Calu3 (cell line): Measurements from ENCODE around the gene LRRFIP1. TPM values are rescaled to one million over a fixed set of nuclear protein-coding genes. Genes with fewer than 3 reads are reported as not detected.
A peak's percentile ranks its signal among the peaks of the same experiment; 100 is the strongest.
"Not testable (repeated sequence)": the region's sequence is repeated elsewhere in the genome, so short reads cannot be mapped to it uniquely, and the experiment has no call there.

ENCODE experiments used
- BruUV-seq: library from RNA; stranded (reverse); fragments of 400-500 nt; replicated peaks from 2 replicates; lab custom pipeline; 2021; lab: Mats Ljungman, UMichigan
- CTCF ChIA-PET: fragments of 300-600 bp; sonication (Branson Sonifier 250); formaldehyde crosslinking; loops from one replicate; lab custom pipeline; 2022; ENCODE audit warnings: antibody characterized with exemption; lab: Charles Lee
- DNase-seq: peaks from one replicate; pipeline ENCODE4 v3.0.0; 2022
- H3K27ac Mint-ChIP-seq: one replicate; pipeline ENCODE4 v1.8.0; 2022; ENCODE audit warnings: mixed read lengths; ENCODE audit not compliant: unreplicated experiment
- H3K27me3 Mint-ChIP-seq: one replicate; pipeline ENCODE4 v1.8.0; 2022; ENCODE audit warnings: mixed read lengths; ENCODE audit not compliant: unreplicated experiment
- H3K36me3 Mint-ChIP-seq: one replicate; pipeline ENCODE4 v1.8.0; 2022; ENCODE audit warnings: mild to moderate bottlenecking, moderate library complexity, mixed read lengths; ENCODE audit not compliant: insufficient read depth, unreplicated experiment
- H3K4me1 Mint-ChIP-seq: one replicate; pipeline ENCODE4 v1.8.0; 2022; ENCODE audit warnings: mild to moderate bottlenecking, low read depth, mixed read lengths; ENCODE audit not compliant: unreplicated experiment
- H3K4me3 Mint-ChIP-seq: one replicate; pipeline ENCODE4 v1.8.0; 2022; ENCODE audit warnings: mild to moderate bottlenecking, low read depth, moderate library complexity, mixed read lengths; ENCODE audit not compliant: unreplicated experiment
- H3K9me3 Mint-ChIP-seq: one replicate; pipeline ENCODE4 v1.8.0; 2022; ENCODE audit warnings: low read depth, mixed read lengths; ENCODE audit not compliant: unreplicated experiment
- intact Hi-C: fragments of 100-400 bp; cut with micrococcal nuclease; formaldehyde crosslinking; loops from one replicate; pipeline ENCODE4 v1.10.0; 2022; ENCODE audit not compliant: unreplicated experiment
- total RNA-seq: library from RNA; stranded (reverse); gene quantifications from 2 replicates; pipeline ENCODE4 v1.2.3, GENCODE V29; 2022
- TF ChIP-seq, protein P1 (sequence below): fragments of 200-600 bp; IDR thresholded peaks from one replicate; pipeline ENCODE4 v1.8.0; 2022; ENCODE audit warnings: antibody characterized with exemption; ENCODE audit not compliant: unreplicated experiment

The LRRFIP1 gene
- total RNA-seq, 1 experiment from 2014 or later, result 161 TPM

DNA sequence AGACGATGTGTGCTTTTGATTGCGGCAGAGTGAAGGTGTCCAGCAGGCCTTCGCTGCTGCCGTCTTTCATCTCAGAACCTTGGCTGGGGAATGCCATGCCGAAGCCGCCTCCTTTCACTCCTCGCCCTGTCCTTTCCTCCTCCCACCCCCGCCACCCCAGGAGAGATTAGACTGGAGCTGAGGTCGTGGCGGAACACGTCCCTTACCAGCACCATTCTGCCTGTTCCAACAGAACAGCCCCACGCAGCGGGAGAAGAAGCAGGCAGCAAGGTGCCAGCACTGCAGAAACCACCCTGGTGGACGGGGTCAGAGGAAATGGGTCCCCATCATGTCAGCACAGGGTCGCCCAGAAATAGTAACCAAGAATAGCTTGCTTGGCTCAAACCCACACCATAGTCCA, 146.4 kb downstream of the LRRFIP1 start:
- H3K27me3 Mint-ChIP-seq, result no peaks in the 10 kb centered on the region
- no peaks in the 10 kb centered on the region for H3K9me3 Mint-ChIP-seq
- TF ChIP-seq, protein P1, sequence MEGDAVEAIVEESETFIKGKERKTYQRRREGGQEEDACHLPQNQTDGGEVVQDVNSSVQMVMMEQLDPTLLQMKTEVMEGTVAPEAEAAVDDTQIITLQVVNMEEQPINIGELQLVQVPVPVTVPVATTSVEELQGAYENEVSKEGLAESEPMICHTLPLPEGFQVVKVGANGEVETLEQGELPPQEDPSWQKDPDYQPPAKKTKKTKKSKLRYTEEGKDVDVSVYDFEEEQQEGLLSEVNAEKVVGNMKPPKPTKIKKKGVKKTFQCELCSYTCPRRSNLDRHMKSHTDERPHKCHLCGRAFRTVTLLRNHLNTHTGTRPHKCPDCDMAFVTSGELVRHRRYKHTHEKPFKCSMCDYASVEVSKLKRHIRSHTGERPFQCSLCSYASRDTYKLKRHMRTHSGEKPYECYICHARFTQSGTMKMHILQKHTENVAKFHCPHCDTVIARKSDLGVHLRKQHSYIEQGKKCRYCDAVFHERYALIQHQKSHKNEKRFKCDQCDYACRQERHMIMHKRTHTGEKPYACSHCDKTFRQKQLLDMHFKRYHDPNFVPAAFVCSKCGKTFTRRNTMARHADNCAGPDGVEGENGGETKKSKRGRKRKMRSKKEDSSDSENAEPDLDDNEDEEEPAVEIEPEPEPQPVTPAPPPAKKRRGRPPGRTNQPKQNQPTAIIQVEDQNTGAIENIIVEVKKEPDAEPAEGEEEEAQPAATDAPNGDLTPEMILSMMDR, result no peak
- intact Hi-C loops, result no loop called here
- peaks cover 9% of the 10 kb centered on the region for H3K4me1 Mint-ChIP-seq
- H3K27ac Mint-ChIP-seq, result no peak overlapping the region
- DNase-seq, result no peak
- CTCF ChIA-PET, result no interaction called here
- H3K4me3 Mint-ChIP-seq, result no peak overlapping the region
- BruUV-seq, result no TSS peak
- H3K36me3 Mint-ChIP-seq, result peaks cover 77% of the 10 kb centered on the region

DNA sequence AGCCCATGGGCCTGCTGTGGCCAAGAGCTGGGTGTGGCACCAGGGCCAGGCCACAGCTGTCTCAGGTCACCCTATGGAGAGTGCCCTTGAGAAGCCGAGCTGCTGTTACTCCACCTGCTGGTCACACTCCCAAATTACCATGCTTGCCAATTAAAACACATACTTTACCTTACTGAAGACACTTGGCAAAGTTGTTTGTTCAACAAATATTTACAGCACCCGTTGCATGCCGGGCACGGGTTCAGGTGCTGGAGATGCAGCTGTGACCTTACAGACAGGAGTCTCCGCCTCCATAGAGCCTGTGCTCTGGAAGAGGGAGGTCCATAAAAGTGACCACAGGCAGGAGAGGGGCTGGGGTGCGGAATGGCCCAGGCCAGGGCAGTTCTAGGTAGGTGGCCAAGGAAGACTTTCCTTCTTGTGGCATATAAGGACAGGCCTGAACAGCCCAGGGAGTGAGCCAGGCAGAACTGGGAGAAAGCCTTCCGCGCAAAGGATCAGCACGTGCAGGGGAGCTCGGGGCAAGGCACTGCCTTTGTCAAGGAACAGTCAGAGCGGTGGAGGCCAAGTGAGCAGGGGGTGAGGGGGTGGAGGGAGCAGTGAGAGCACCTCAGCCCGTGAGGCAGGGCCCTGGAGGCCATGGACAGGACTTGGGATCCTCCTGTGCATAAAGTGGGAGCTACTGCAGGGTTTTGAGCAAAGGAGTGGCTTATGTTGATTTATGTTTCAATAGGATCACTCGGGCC, 147.6 kb downstream of the LRRFIP1 start:
- Mint-ChIP-seq H3K9me3 (no peaks in the 10 kb centered on the region), H3K4me3 (no peak overlapping the region), H3K4me1 (peaks cover under 1% of the 10 kb centered on the region), H3K27me3 (no peaks in the 10 kb centered on the region), H3K36me3 (peaks cover 77% of the 10 kb centered on the region), H3K27ac (peak overlapping the region; percentile 45)
- DNase-seq, result peak; percentile 64
- CTCF ChIA-PET, result interaction anchor here (0.7 to 1.6 kb wide), 4 partner anchors 88 to 262 kb away, joined by 3 to 5 read pairs (median 4); no protein-coding TSS in a partner anchor
- BruUV-seq, result no TSS peak
- TF ChIP-seq, protein P1, result peak; percentile 75
- intact Hi-C loops, result no loop called here

DNA sequence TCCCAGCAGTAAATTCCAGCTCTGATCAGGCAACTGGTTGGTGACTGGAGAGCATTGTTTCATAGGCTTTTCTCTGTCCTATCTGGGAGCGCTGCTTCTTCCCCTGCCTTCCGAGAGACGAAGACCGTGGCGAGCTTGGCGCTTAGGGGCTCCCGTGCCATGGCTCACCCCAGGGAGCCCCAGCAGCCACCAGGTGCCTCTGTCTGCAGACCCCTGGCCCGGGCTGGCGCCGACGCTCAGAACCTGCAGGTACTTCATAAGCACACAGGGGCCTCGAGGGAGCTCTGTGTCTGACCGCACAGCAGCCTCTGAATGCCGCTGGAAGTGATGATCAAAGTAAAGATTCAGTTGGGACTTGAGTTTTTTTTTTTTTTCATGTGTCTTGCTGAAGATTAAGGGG, 152.1 kb downstream of the LRRFIP1 start:
- CTCF ChIA-PET, result no interaction called here
- no peak overlapping the region for H3K27ac Mint-ChIP-seq
- H3K9me3 Mint-ChIP-seq, result no peaks in the 10 kb centered on the region
- H3K27me3 Mint-ChIP-seq, result no peaks in the 10 kb centered on the region
- BruUV-seq, result no TSS peak
- TF ChIP-seq, protein P1, result no peak
- no peaks in the 10 kb centered on the region for H3K4me1 Mint-ChIP-seq
- H3K36me3 Mint-ChIP-seq, result peaks cover 70% of the 10 kb centered on the region
- intact Hi-C loops, result no loop called here
- H3K4me3 Mint-ChIP-seq, result no peak overlapping the region
- DNase-seq, result no peak

DNA sequence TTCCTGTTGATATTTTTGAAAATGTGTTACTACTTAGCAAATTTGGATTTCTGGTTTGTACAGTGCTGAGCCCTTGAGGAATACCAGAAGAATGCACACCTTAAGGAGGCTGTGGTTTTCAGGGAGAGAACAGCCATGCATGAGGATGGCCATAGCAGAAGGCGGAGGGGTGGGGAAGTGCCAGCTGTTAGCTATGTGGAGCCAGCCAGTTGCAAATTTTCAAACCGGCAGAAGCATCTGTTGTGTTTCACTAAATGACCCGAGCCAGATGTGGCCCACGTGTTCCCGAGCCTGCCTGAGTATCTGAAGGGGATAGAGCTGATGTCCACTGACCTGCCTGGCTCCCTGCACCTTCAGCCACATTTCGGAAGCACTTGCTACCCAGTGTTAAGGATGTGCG, 154.8 kb downstream of the LRRFIP1 start:
- H3K4me3 Mint-ChIP-seq, result no peak overlapping the region
- H3K27me3 Mint-ChIP-seq, result no peaks in the 10 kb centered on the region

DNA sequence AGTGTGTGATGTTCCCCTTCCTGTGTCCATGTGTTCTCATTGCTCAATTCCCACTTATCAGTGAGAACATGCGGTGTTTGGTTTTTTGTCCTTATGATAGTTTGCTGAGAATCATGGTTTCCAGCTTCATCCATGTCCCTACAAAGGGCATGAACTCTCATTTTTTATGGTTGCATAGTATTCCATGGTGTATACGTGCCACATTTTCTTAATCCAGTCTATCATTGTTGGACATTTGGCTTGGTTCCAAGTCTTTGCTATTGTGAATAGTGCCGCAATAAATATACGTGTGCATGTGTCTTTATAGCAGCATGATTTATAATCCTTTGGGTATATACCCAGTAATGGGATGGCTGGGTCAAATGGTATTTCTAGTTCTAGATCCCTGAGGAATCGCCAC, 156.3 kb downstream of the LRRFIP1 start:
- H3K4me1 Mint-ChIP-seq, H3K27me3 Mint-ChIP-seq, intact Hi-C loops, H3K4me3 Mint-ChIP-seq, BruUV-seq, DNase-seq, CTCF ChIA-PET, H3K9me3 Mint-ChIP-seq, H3K27ac Mint-ChIP-seq: not testable (repeated sequence)
- peaks cover 48% of the 10 kb centered on the region for H3K36me3 Mint-ChIP-seq

More for the DNA sequence above, 154.8 kb downstream of the LRRFIP1 start:
- no TSS peak for BruUV-seq
- no peaks in the 10 kb centered on the region for H3K9me3 Mint-ChIP-seq
- TF ChIP-seq, protein P1, result no peak
- no peak for DNase-seq
- peak overlapping the region; percentile 72 for H3K27ac Mint-ChIP-seq
- peaks cover 63% of the 10 kb centered on the region for H3K36me3 Mint-ChIP-seq
- CTCF ChIA-PET, result no interaction called here
- intact Hi-C loops, result no loop called here
- no peaks in the 10 kb centered on the region for H3K4me1 Mint-ChIP-seq
